Gastrocnemius medialis (tissue), 4 donors: ENCODE data around the gene ZNF688. TPM values are rescaled to one million over a fixed set of nuclear protein-coding genes. Genes with fewer than 3 reads are reported as not detected.
A peak's percentile ranks its signal among the peaks of the same experiment; 100 is the strongest.

Source experiments
- ATAC-seq, 2 donors: fragments of 150-250 bp; one replicate each; pipeline ENCODE4 v1.9.1; 2016
- DNase-seq, 2 donors: peaks; one replicate each; pipeline ENCODE4 v3.0.0-alpha.2; 2019
- H3K27ac ChIP-seq, 4 donors: fragments of 200-600 bp; sonication (generic); 1 replicate in 1 of 4; 2 replicates in 3 of 4; pipeline ENCODE4 v1.5.1; 2016 to 2018; ENCODE audit warnings: mild to moderate bottlenecking in 2 of 4, moderate library complexity in 1 of 4
- H3K27me3 ChIP-seq, 3 donors: fragments of 200-600 bp; sonication (generic) in 2 of 3; 1 replicate in 1 of 3; 2 replicates in 2 of 3; pipeline versions ENCODE4 v1.5.1 to v1.6.0; 2016 to 2019; ENCODE audit warnings: mild to moderate bottlenecking in 1 of 3, moderate library complexity in 1 of 3
- H3K36me3 ChIP-seq, 2 donors: fragments of 200-600 bp; sonication (generic) in 1 of 2; one replicate each; pipeline ENCODE4 v1.5.1; 2017 to 2018
- H3K4me1 ChIP-seq, 2 donors: fragments of 200-600 bp; sonication (generic) in 1 of 2; one replicate each; pipeline ENCODE4 v1.5.1; 2016 to 2017; ENCODE audit warnings: mild to moderate bottlenecking in 2 of 2
- H3K4me3 ChIP-seq, 4 donors: fragments of 200-600 bp; sonication (generic) in 3 of 4; 1 replicate in 1 of 4; 2 replicates in 3 of 4; pipeline ENCODE4 v1.5.1; 2016 to 2019; ENCODE audit warnings: mild to moderate bottlenecking in 2 of 4
- H3K9me3 ChIP-seq, 3 donors: fragments of 200-600 bp; sonication (generic) in 2 of 3; 1 replicate in 1 of 3; 2 replicates in 2 of 3; pipeline ENCODE4 v1.5.1; 2016 to 2019
- POLR2A ChIP-seq, 2 donors: fragments of 450-650 bp; IDR thresholded peaks; one replicate each; pipeline ENCODE4 v1.6.1; 2017; ENCODE audit warnings: antibody characterized with exemption in 2 of 2, mild to moderate bottlenecking in 2 of 2, moderate library complexity in 2 of 2
- in situ Hi-C, 4 donors: fragments of 200-750 bp; cut with MboI; loops; one replicate each; pipeline versions ENCODE4 v1.15.0 to v1.8.0; 2017; ENCODE audit warnings: low sequenced_read_pairs in 4 of 4
- intact Hi-C: fragments of 100-400 bp; cut with DNase I; formaldehyde crosslinking; loops from one replicate; pipeline ENCODE4 v1.15.1; 2023; ENCODE audit warnings: low total_unique reads
- total RNA-seq, 4 donors: library from RNA; depleted of rRNA; stranded (reverse); fragments of >200 nt; gene quantifications; one replicate each; pipeline versions ENCODE4 v1.1.0 to v1.2.3, GENCODE V29; 2016
- TF ChIP-seq, protein P1 (sequence below), 5 experiments: fragments of 450-650 bp in 3 of 5; fragments of 200-600 bp in 2 of 5; sonication (generic) in 2 of 5; IDR thresholded peaks in 4 of 5; conservative IDR thresholded peaks in 1 of 5; 1 replicate in 4 of 5; 2 replicates in 1 of 5; pipeline ENCODE4 v1.5.1; 2016 to 2019; ENCODE audit warnings: antibody characterized with exemption in 5 of 5, mild to moderate bottlenecking in 3 of 5, moderate library complexity in 3 of 5

The ZNF688 gene
- total RNA-seq, 4 donors from 2014 or later, result 11.0 to 38.2 (median 18.5) TPM

DNA sequence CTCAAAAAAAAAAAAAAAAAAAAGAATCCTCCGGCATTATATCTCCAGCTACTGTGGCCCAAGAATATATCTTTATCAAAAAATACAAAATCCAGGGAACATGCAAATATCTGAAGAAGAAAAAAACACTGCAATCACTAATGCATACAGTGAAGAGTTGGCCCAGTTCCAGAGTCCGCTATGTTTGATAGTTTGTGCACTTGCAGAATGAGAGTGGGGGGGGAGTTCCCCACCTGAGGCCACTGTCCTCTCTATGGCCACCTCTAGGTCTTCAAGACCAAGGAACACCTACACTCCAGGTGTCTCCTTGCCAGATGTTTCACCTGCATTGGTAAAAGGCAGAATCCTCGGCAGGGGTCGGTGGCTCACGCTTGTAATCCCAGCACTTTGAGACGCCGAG lies 9.9 kb upstream of the ZNF688 start:
- DNase-seq, result no peak
- H3K36me3 ChIP-seq, result peaks cover 0 to 37% of the 10 kb centered on the region in 2 donors
- H3K4me3 ChIP-seq, result no peak overlapping the region
- intact Hi-C loops, result loop anchor here (1.0 kb wide), 1 partner anchor 9 kb away; no protein-coding TSS in a partner anchor
- TF ChIP-seq POLR2A (IDR thresholded peaks at IDR 0.05), result no peak
- TF ChIP-seq, protein P1, sequence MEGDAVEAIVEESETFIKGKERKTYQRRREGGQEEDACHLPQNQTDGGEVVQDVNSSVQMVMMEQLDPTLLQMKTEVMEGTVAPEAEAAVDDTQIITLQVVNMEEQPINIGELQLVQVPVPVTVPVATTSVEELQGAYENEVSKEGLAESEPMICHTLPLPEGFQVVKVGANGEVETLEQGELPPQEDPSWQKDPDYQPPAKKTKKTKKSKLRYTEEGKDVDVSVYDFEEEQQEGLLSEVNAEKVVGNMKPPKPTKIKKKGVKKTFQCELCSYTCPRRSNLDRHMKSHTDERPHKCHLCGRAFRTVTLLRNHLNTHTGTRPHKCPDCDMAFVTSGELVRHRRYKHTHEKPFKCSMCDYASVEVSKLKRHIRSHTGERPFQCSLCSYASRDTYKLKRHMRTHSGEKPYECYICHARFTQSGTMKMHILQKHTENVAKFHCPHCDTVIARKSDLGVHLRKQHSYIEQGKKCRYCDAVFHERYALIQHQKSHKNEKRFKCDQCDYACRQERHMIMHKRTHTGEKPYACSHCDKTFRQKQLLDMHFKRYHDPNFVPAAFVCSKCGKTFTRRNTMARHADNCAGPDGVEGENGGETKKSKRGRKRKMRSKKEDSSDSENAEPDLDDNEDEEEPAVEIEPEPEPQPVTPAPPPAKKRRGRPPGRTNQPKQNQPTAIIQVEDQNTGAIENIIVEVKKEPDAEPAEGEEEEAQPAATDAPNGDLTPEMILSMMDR (IDR thresholded peaks at IDR 0.05 in 4 of 5, conservative IDR thresholded peaks at IDR 0.05 in 1 of 5), result no peak
- H3K9me3 ChIP-seq, result no peaks in the 10 kb centered on the region
- no peaks in the 10 kb centered on the region for H3K27me3 ChIP-seq
- no peak overlapping the region for H3K27ac ChIP-seq
- ATAC-seq, result no peak
- in situ Hi-C loops, result no loop called here
- H3K4me1 ChIP-seq, result peaks cover 14% of the 10 kb centered on the region in 2 donors

DNA sequence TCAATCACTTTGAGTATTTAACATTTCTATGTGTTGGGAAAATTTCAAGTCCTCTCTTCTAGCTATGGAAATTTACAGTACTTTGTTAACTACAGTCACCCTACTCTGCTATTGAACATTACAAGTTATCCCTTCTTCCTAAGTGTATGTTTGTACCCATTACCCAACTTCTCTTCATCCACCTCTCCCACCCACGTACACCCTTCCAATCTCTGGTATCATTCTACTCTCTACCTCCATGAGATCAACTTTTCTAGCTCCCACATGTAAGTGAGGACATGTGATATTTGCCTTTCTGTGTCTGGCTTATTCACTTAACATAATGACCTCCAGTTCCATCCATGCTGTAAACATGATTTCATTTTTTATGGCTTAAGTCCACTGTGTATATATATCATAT lies 3.2 kb upstream of the ZNF688 start:
- in situ Hi-C loops (loop anchor here in 2 of 4 donors (5.0 to 10.0 kb wide), 2 partner anchors 60 to 78 kb away; partner anchors contain the start of gene PRR14 (in 1 of the 2)), intact Hi-C loops (loop anchor here (5.0 kb wide), 1 partner anchor 33 kb away; no protein-coding TSS in a partner anchor)
- TF ChIP-seq, protein P1 (IDR thresholded peaks at IDR 0.05 in 4 of 5, conservative IDR thresholded peaks at IDR 0.05 in 1 of 5), result no peak
- no peak for TF ChIP-seq POLR2A (IDR thresholded peaks at IDR 0.05)
- no peak overlapping the region for H3K27ac ChIP-seq
- no peak for DNase-seq
- H3K36me3 ChIP-seq, result peaks cover 0 to 12% of the 10 kb centered on the region in 2 donors
- H3K4me1 ChIP-seq, result peaks cover 21 to 24% of the 10 kb centered on the region in 2 donors
- H3K27me3 ChIP-seq, result no peaks in the 10 kb centered on the region
- H3K4me3 ChIP-seq, result no peak overlapping the region
- ATAC-seq, result no peak
- no peaks in the 10 kb centered on the region for H3K9me3 ChIP-seq

DNA sequence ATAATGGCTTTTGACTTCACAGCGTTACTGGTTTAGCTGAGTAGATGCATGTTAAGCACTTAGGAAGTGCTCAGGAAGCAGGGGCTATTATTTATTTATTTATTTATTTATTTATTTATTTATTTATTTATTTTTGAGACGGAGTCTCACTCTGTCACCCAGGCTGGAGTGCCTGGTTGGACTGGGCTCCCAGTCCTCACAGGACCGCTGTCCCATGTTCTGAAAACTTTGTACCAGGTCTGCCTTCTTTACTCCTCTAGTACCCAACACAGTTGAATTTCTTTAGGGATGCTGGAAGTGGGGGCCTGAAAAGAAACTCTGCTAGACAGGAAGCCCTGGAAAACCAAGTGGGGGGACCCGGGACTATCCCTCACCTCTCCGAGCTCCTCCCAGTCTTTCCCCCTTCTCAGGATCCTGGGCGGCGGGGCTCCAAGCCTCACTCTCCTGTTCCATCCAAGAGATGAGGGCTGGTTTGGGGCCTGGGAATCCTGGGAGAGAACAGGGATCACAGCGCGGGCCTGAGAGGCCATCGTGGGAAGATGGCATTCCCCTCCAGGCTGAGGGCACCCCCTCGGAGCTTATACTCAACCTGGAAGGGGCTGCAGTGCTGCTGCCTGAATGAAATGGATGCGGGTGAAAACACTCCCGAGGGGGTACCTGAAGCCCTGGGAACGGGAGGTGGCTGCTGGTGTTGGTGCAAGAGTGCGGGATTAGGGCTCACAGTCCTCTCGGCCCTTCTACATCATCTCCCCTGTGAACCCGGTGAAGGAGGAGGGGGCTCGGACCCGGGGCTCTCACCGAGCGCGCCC lies 674 bp downstream of the ZNF688 start:
- TF ChIP-seq POLR2A (IDR thresholded peaks at IDR 0.05), result no peak
- TF ChIP-seq, protein P1 (IDR thresholded peaks at IDR 0.05 in 4 of 5, conservative IDR thresholded peaks at IDR 0.05 in 1 of 5), result no peak
- Histone ChIP-seq H3K4me3 (peak overlapping the region; percentile 75 to 96 (median 86)), H3K4me1 (peaks cover 21 to 24% of the 10 kb centered on the region in 2 donors), H3K36me3 (no peaks in the 10 kb centered on the region), H3K27me3 (no peaks in the 10 kb centered on the region), H3K9me3 (no peaks in the 10 kb centered on the region), H3K27ac (peak overlapping the region; percentile 84 to 99 (median 98))
- in situ Hi-C loops, result loop anchor here in 2 of 4 donors (5.0 to 10.0 kb wide), 2 partner anchors 64 to 81 kb away; partner anchors contain the start of gene PRR14 (in 1 of the 2)
- intact Hi-C loops, result loop anchor here (1.0 to 5.0 kb wide), 3 partner anchors 13 to 36 kb away; partner anchors contain the start of gene ZNF764
- DNase-seq, result no peak
- peak in 1 of 2 donors; percentile 9 for ATAC-seq

DNA sequence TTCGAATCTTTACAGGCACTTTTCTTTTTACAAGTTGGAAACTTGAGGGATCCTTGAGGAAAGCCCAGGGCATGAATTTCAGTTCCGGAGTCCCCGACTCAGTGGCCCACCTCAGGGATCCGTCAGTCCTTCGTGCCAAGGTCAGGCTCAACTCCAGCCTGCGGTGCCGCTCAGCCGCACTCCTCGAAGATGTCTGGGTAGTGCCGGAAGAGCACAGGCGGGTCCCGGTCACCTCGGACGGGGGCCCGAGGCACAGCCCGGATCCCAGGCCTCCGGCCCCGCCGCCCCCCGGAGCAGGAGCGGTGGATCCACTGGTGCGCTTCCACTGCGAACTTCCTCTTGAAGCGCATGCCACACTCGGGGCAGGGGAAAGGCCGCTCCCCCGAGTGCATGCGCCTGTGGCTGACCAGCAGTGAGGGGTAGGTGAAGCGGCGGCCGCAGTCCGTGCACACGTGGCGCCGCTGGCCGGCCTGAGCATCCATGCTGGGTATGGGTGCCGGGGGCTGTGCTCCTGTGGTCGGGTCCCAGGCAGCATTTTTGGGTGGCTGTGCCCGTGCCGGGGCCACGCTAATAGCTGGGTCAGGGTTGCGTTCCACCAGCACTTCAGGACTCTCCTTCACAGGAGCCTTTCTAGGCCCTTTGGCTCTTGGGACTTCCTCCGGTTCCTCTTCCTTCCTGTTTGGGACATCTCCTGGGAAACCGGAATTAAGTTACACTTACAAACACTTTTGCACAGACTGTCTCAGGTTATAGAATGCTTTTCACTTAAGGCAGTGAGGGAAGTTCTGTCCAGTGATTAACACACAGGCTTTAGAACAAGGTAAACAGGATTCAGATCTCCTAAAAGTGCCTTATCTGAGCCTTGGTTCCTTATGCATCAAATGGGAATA lies 1.5 kb downstream of the ZNF688 start:
- H3K27me3 ChIP-seq, result no peaks in the 10 kb centered on the region
- ATAC-seq (no peak), DNase-seq (no peak)
- no peaks in the 10 kb centered on the region for H3K36me3 ChIP-seq
- H3K9me3 ChIP-seq, result no peaks in the 10 kb centered on the region
- peaks cover 21 to 24% of the 10 kb centered on the region in 2 donors for H3K4me1 ChIP-seq
- intact Hi-C loops, result loop anchor here (5.0 kb wide), 1 partner anchor 37 kb away; no protein-coding TSS in a partner anchor
- in situ Hi-C loops, result loop anchor here in 2 of 4 donors (5.0 to 10.0 kb wide), 2 partner anchors 65 to 82 kb away; partner anchors contain the start of gene PRR14 (in 1 of the 2)
- TF ChIP-seq, protein P1 (IDR thresholded peaks at IDR 0.05 in 4 of 5, conservative IDR thresholded peaks at IDR 0.05 in 1 of 5), result no peak
- TF ChIP-seq POLR2A (IDR thresholded peaks at IDR 0.05), result no peak
- H3K4me3 ChIP-seq, result peak overlapping the region in 3 of 4 donors; percentile 75 to 87 (median 84)
- peak overlapping the region; percentile 84 to 99 (median 98) for H3K27ac ChIP-seq
